ENCODE data around the gene F12. TPM values are rescaled to one million over a fixed set of nuclear protein-coding genes. Genes with fewer than 3 reads are reported as not detected.

Gene F12
- total and polyA plus RNA-seq, 2 donors (not counting 1 experiment from before 2014, with no cell fraction given) = 0.10 to 0.50 TPM

- no peaks in the 10 kb centered on the region for H3K27me3 ChIP-seq (ENCODE audit: control insufficient read depth, insufficient read depth, low read length)
- TF ChIP-seq EZH2 (IDR thresholded peaks at IDR 0.05; ENCODE audit: low read length, missing control alignments) (no peak), CTCF (conservative IDR thresholded peaks at IDR 0.05 in 1 of 2, IDR thresholded peaks at IDR 0.05 in 1 of 2; ENCODE audit: low read depth in 1 of 2, low read length in 2 of 2) (no peak)
- no peaks in the 10 kb centered on the region for H3K79me2 ChIP-seq (ENCODE audit: control insufficient read depth, insufficient read depth, low read length)
- no peak for DNase-seq (ENCODE audit: low read depth in 2 of 2)
- no peaks in the 10 kb centered on the region for H4K20me1 ChIP-seq (ENCODE audit: control insufficient read depth, extremely low read depth, insufficient read depth, low read length)
- H3K4me3 ChIP-seq (replicated peaks in 1 of 4; ENCODE audit: control extremely low read depth in 1 of 4, insufficient read depth in 1 of 4, low read depth in 3 of 4, low read length in 4 of 4) = no peak overlapping the region
- no peak overlapping the region for H2AFZ ChIP-seq (ENCODE audit: low read length)
- no peak overlapping the region for H3K9ac ChIP-seq (ENCODE audit: insufficient read depth, low read length)
- H3K27ac ChIP-seq (ENCODE audit: insufficient read depth, low read length) = no peak overlapping the region
- no peaks in the 10 kb centered on the region for H3K36me3 ChIP-seq (ENCODE audit: control insufficient read depth, insufficient read depth, low read length)
- no peaks in the 10 kb centered on the region for H3K4me1 ChIP-seq (ENCODE audit: control insufficient read depth, extremely low read depth, insufficient read depth, low read length)
- no peak overlapping the region for H3K4me2 ChIP-seq (ENCODE audit: extremely low read depth, insufficient read depth, low read length)
- no peaks in the 10 kb centered on the region for H3K9me3 ChIP-seq (ENCODE audit: control insufficient read depth, insufficient read depth, low read depth, low read length)
Measured at GRCh38 chr5:177372034-177372896, 37.1 kb downstream of the F12 start.

- no peaks in the 10 kb centered on the region for H3K36me3 ChIP-seq (ENCODE audit: control insufficient read depth, insufficient read depth, low read length)
- no peak for DNase-seq (ENCODE audit: low read depth in 2 of 2)
- peak overlapping the region; percentile 69 for H3K4me2 ChIP-seq (ENCODE audit: extremely low read depth, insufficient read depth, low read length)
- no peaks in the 10 kb centered on the region for H3K79me2 ChIP-seq (ENCODE audit: control insufficient read depth, insufficient read depth, low read length)
- no peaks in the 10 kb centered on the region for H4K20me1 ChIP-seq (ENCODE audit: control insufficient read depth, extremely low read depth, insufficient read depth, low read length)
- H3K9me3 ChIP-seq (ENCODE audit: control insufficient read depth, insufficient read depth, low read depth, low read length) = no peaks in the 10 kb centered on the region
- H3K9ac ChIP-seq (ENCODE audit: insufficient read depth, low read length) = peak overlapping the region; percentile 51
- TF ChIP-seq CTCF (conservative IDR thresholded peaks at IDR 0.05 in 1 of 2, IDR thresholded peaks at IDR 0.05 in 1 of 2; ENCODE audit: low read depth in 1 of 2, low read length in 2 of 2) = peak in 1 of 2 donors; percentile 4
- no peak for TF ChIP-seq EZH2 (IDR thresholded peaks at IDR 0.05; ENCODE audit: low read length, missing control alignments)
- no peak overlapping the region for H3K27ac ChIP-seq (ENCODE audit: insufficient read depth, low read length)
- peak overlapping the region; percentile 17 to 63 (median 52) for H3K4me3 ChIP-seq (replicated peaks in 1 of 4; ENCODE audit: control extremely low read depth in 1 of 4, insufficient read depth in 1 of 4, low read depth in 3 of 4, low read length in 4 of 4)
- no peaks in the 10 kb centered on the region for H3K27me3 ChIP-seq (ENCODE audit: control insufficient read depth, insufficient read depth, low read length)
- H2AFZ ChIP-seq (ENCODE audit: low read length) = peak overlapping the region; percentile 67
- H3K4me1 ChIP-seq (ENCODE audit: control insufficient read depth, extremely low read depth, insufficient read depth, low read length) = peaks cover 2% of the 10 kb centered on the region
Measured at GRCh38 chr5:177371120-177372033, 38.0 kb downstream of the F12 start.

Measured in fibroblast of lung (primary cell).